AG09319 (cell line): Measurements from ENCODE around the gene DONSON.

Experiments used
- DNase-seq: peaks from one replicate; pipeline ENCODE4 v3.0.0-alpha.2; 2010; ENCODE audit warnings: low read depth; ENCODE audit errors: extremely low read depth
- CTCF ChIP-seq: IDR thresholded peaks from 2 replicates; pipeline ENCODE4 v1.5.1; 2011; ENCODE audit warnings: low read depth, mild to moderate bottlenecking, inconsistent platforms, low read length, moderate library complexity

Gene DONSON

GRCh38 chr21:33539616-33540015 lies 48.9 kb downstream of the DONSON start:
- TF ChIP-seq CTCF: no peak
- DNase-seq: no peak

- DNase-seq: no peak
- TF ChIP-seq CTCF: no peak
Measured at GRCh38 chr21:33537212-33537611, 51.3 kb downstream of the DONSON start.

GRCh38 chr21:33531007-33531406 lies 57.5 kb downstream of the DONSON start:
- no peak for DNase-seq
- TF ChIP-seq CTCF: no peak
